Osteoblast (primary cell): Measurements from ENCODE around the gene OPN1SW. TPM values are rescaled to one million over a fixed set of nuclear protein-coding genes. Genes with fewer than 3 reads are reported as not detected.
A peak's percentile ranks its signal among the peaks of the same experiment; 100 is the strongest.

Experiments
- DNase-seq: peaks from one replicate; pipeline ENCODE4 v3.0.0; 2011; ENCODE audit warnings: low spot score, mixed read lengths; ENCODE audit not compliant: insufficient read length; ENCODE audit errors: missing footprints
- H2AFZ ChIP-seq: 2 replicates; pipeline ENCODE4 v1.6.0; 2011; ENCODE audit warnings: mild to moderate bottlenecking, low read length
- H3K27ac ChIP-seq: 2 replicates; pipeline ENCODE4 v1.5.1; 2011; ENCODE audit warnings: mild to moderate bottlenecking, low read depth, low read length, moderate library complexity
- H3K27me3 ChIP-seq: 2 replicates; pipeline ENCODE4 v1.6.0; 2012; ENCODE audit warnings: mild to moderate bottlenecking, control low read depth, inconsistent platforms, low read length, moderate library complexity; ENCODE audit not compliant: insufficient read depth
- H3K36me3 ChIP-seq: 2 replicates; pipeline ENCODE4 v1.5.1; 2011; ENCODE audit warnings: mild to moderate bottlenecking, low read length, control low read depth, moderate library complexity; ENCODE audit not compliant: insufficient read depth
- H3K4me1 ChIP-seq: 2 replicates; pipeline ENCODE4 v1.5.1; 2011; ENCODE audit warnings: mild to moderate bottlenecking, low read length, control low read depth, moderate library complexity; ENCODE audit not compliant: insufficient read depth
- H3K4me2 ChIP-seq: 2 replicates; pipeline ENCODE4 v1.6.0; 2011; ENCODE audit warnings: mild to moderate bottlenecking, low read length; ENCODE audit not compliant: insufficient read depth
- H3K4me3 ChIP-seq: fragments of 200-600 bp; sonication (generic); 3 replicates; pipeline ENCODE4 v1.5.1; 2012; ENCODE audit warnings: mild to moderate bottlenecking, low read length, inconsistent platforms; ENCODE audit not compliant: insufficient read depth
- H3K79me2 ChIP-seq: 2 replicates; pipeline ENCODE4 v1.6.0; 2012; ENCODE audit warnings: mild to moderate bottlenecking, low read length, control low read depth, inconsistent platforms; ENCODE audit not compliant: insufficient read depth
- H3K9me3 ChIP-seq: 2 replicates; pipeline ENCODE4 v1.5.1; 2011; ENCODE audit warnings: low read depth, low read length, control low read depth
- H4K20me1 ChIP-seq: 2 replicates; pipeline ENCODE4 v1.6.0; 2012; ENCODE audit warnings: mild to moderate bottlenecking, low read length, control low read depth; ENCODE audit not compliant: insufficient read depth
- total RNA-seq: library from RNA; depleted of rRNA; stranded (reverse); fragments of >200 nt; gene quantifications from 2 replicates; pipeline ENCODE4 v1.2.3, GENCODE V29; 2012
- TF ChIP-seq, protein P1 (sequence below): IDR thresholded peaks from 2 replicates; pipeline ENCODE4 v1.5.1; 2011; ENCODE audit warnings: mild to moderate bottlenecking, low read depth, low read length, moderate library complexity; ENCODE audit errors: extremely low read depth

The OPN1SW gene
- total RNA-seq, 1 donor: not detected

GRCh38 chr7:128759242-128759641 is 16.4 kb downstream of the OPN1SW start:
- no peak overlapping the region for H3K4me3 ChIP-seq
- H3K79me2 ChIP-seq: peaks cover 79% of the 10 kb centered on the region
- DNase-seq: no peak
- H3K27me3 ChIP-seq: no peaks in the 10 kb centered on the region
- H3K27ac ChIP-seq: peak overlapping the region; percentile 50
- TF ChIP-seq, protein P1, sequence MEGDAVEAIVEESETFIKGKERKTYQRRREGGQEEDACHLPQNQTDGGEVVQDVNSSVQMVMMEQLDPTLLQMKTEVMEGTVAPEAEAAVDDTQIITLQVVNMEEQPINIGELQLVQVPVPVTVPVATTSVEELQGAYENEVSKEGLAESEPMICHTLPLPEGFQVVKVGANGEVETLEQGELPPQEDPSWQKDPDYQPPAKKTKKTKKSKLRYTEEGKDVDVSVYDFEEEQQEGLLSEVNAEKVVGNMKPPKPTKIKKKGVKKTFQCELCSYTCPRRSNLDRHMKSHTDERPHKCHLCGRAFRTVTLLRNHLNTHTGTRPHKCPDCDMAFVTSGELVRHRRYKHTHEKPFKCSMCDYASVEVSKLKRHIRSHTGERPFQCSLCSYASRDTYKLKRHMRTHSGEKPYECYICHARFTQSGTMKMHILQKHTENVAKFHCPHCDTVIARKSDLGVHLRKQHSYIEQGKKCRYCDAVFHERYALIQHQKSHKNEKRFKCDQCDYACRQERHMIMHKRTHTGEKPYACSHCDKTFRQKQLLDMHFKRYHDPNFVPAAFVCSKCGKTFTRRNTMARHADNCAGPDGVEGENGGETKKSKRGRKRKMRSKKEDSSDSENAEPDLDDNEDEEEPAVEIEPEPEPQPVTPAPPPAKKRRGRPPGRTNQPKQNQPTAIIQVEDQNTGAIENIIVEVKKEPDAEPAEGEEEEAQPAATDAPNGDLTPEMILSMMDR: no peak
- peaks cover 73% of the 10 kb centered on the region for H4K20me1 ChIP-seq
- H3K36me3 ChIP-seq: peaks cover 93% of the 10 kb centered on the region
- H2AFZ ChIP-seq: no peak overlapping the region
- H3K9me3 ChIP-seq: no peaks in the 10 kb centered on the region
- peaks cover 31% of the 10 kb centered on the region for H3K4me1 ChIP-seq
- no peak overlapping the region for H3K4me2 ChIP-seq

DNA sequence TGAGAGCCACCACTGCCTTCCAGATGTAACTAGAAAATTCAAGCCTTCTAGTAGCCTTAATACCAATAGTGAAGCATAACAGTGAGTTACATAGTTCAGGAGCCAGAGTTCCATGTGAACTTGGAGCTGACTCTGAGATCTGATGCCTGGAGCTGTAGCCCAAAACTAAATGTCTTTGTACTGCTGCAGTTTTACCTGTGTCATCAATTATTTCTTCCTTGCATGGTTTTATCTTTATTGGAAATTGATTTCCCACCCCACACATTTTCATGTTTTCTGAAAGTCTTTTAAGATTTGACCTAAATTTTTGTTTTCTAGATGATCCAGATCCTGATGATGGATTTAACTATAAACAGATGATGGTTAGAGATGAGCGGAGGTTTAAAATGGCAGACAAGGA is 17.0 kb downstream of the OPN1SW start:
- Histone ChIP-seq H3K79me2 (peaks cover 79% of the 10 kb centered on the region), H3K27me3 (no peaks in the 10 kb centered on the region), H3K4me2 (no peak overlapping the region), H2AFZ (no peak overlapping the region), H3K36me3 (peaks cover 92% of the 10 kb centered on the region), H3K4me1 (peaks cover 36% of the 10 kb centered on the region), H3K9me3 (no peaks in the 10 kb centered on the region), H3K4me3 (no peak overlapping the region), H4K20me1 (peaks cover 72% of the 10 kb centered on the region), H3K27ac (no peak overlapping the region)
- TF ChIP-seq, protein P1: no peak
- DNase-seq: no peak

- DNase-seq: peak; percentile 56
- Histone ChIP-seq H2AFZ (no peak overlapping the region), H3K9me3 (no peaks in the 10 kb centered on the region), H3K27ac (peak overlapping the region; percentile 86), H3K4me3 (no peak overlapping the region), H4K20me1 (peaks cover 83% of the 10 kb centered on the region), H3K79me2 (peaks cover 86% of the 10 kb centered on the region), H3K4me2 (no peak overlapping the region), H3K4me1 (peaks cover 42% of the 10 kb centered on the region), H3K36me3 (peaks cover 92% of the 10 kb centered on the region), H3K27me3 (no peaks in the 10 kb centered on the region)
- TF ChIP-seq, protein P1: no peak
Observed at GRCh38 chr7:128757203-128757602, 18.4 kb downstream of the OPN1SW start.

- H3K27ac ChIP-seq: peak overlapping the region; percentile 86
- peaks cover 81% of the 10 kb centered on the region for H4K20me1 ChIP-seq
- H3K36me3 ChIP-seq: peaks cover 90% of the 10 kb centered on the region
- peak overlapping the region; percentile 48 for H3K4me2 ChIP-seq
- no peak overlapping the region for H2AFZ ChIP-seq
- no peaks in the 10 kb centered on the region for H3K9me3 ChIP-seq
- peaks cover 86% of the 10 kb centered on the region for H3K79me2 ChIP-seq
- H3K4me3 ChIP-seq: no peak overlapping the region
- DNase-seq: peak; percentile 83
- peaks cover 42% of the 10 kb centered on the region for H3K4me1 ChIP-seq
- H3K27me3 ChIP-seq: no peaks in the 10 kb centered on the region
- TF ChIP-seq, protein P1: no peak
Observed at GRCh38 chr7:128755819-128756476, 19.6 kb downstream of the OPN1SW start.
